GM18873 (cell line): ENCODE data around the gene CNTRL.
A peak's percentile ranks its signal among the peaks of the same experiment; 100 is the strongest.
"Not testable (repeated sequence)": the region's sequence is repeated elsewhere in the genome, so short reads cannot be mapped to it uniquely, and the experiment has no call there.

Experiments used
- ATAC-seq: cut with Tn5 transposase; IDR thresholded peaks from one replicate; pipeline ENCODE4 v1.9.1; 2021; ENCODE audit warnings: mild to moderate bottlenecking, moderate library complexity, moderate number of reproducible peaks; ENCODE audit not compliant: unreplicated experiment, low FRiP score

The CNTRL gene

GRCh38 chr9:121074370-121075250, at the start of gene CNTRL:
CNTRL (plus strand) TSS chr9:121074955; CDS start chr9:121088327, 13,372 bp downstream.
- ATAC-seq = peak; percentile 45

- no peak for ATAC-seq
Observed at GRCh38 chr9:121026260-121026691, 48.5 kb upstream of the CNTRL start.

- ATAC-seq = no peak
Observed at GRCh38 chr9:121026768-121027167, 48.0 kb upstream of the CNTRL start.

- not testable (repeated sequence) for ATAC-seq
Observed at GRCh38 chr9:121028285-121028684, 46.5 kb upstream of the CNTRL start.

- no peak for ATAC-seq
Observed at GRCh38 chr9:121029469-121029868, 45.3 kb upstream of the CNTRL start.

GRCh38 chr9:121034529-121034928, 40.2 kb upstream of the CNTRL start:
- ATAC-seq = no peak

- ATAC-seq = not testable (repeated sequence)
Observed at GRCh38 chr9:121035717-121036116, 39.0 kb upstream of the CNTRL start.

- ATAC-seq = no peak
Observed at GRCh38 chr9:121038362-121038761, 36.4 kb upstream of the CNTRL start.

- no peak for ATAC-seq
Observed at GRCh38 chr9:121038804-121039203, 36.0 kb upstream of the CNTRL start.

GRCh38 chr9:121048175-121048574, 26.6 kb upstream of the CNTRL start:
- ATAC-seq = no peak

- ATAC-seq = no peak
Observed at GRCh38 chr9:121048618-121049017, 26.1 kb upstream of the CNTRL start.

- no peak for ATAC-seq
Observed at GRCh38 chr9:121050128-121050988, 24.4 kb upstream of the CNTRL start, which contains the start of gene C5. C5 (minus strand) TSS chr9:121050275; CDS start chr9:121050246, 29 bp downstream.

GRCh38 chr9:121053544-121053943, 21.2 kb upstream of the CNTRL start:
- ATAC-seq = no peak

- no peak for ATAC-seq
Observed at GRCh38 chr9:121055642-121056143, 19.1 kb upstream of the CNTRL start.

- ATAC-seq = no peak
Observed at GRCh38 chr9:121057821-121058220, 16.9 kb upstream of the CNTRL start.

GRCh38 chr9:121059513-121059912, 15.2 kb upstream of the CNTRL start:
- no peak for ATAC-seq

- ATAC-seq = no peak
Observed at GRCh38 chr9:121059998-121060636, 14.6 kb upstream of the CNTRL start.

GRCh38 chr9:121066850-121067249, 7.9 kb upstream of the CNTRL start:
- no peak for ATAC-seq

GRCh38 chr9:121067640-121068039, 7.1 kb upstream of the CNTRL start:
- ATAC-seq = no peak

- no peak for ATAC-seq
Observed at GRCh38 chr9:121069396-121069795, 5.4 kb upstream of the CNTRL start.
